Activated gamma-delta T cell treated with Interleukin-2 at 50 U/mL for 16 hours (primary cell): ENCODE results near the gene SCRG1.

Experiments used
- DNase-seq: peaks from one replicate; pipeline ENCODE4 v3.0.0-alpha.2; 2020

Gene SCRG1

DNA sequence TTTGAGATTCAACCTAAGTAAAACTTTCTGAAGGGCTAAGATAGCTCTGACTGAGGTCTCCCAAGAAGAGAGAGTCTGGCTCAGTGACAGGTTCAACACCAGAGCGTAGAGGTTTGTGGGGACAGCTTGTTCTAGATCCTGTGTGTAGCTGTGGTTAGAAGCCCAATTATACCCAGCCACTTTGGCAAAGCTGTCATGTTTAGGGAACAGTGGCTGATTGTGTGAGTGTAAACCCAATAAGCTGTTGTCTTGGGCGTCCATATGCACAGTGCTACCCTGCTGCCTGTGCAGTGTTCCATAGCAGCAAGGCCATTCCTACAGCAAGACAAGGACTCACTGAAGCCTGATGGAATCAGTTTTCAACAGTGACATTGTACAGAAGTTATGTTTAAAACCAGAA lies 11.2 kb upstream of the SCRG1 start:
- DNase-seq: no peak

DNA sequence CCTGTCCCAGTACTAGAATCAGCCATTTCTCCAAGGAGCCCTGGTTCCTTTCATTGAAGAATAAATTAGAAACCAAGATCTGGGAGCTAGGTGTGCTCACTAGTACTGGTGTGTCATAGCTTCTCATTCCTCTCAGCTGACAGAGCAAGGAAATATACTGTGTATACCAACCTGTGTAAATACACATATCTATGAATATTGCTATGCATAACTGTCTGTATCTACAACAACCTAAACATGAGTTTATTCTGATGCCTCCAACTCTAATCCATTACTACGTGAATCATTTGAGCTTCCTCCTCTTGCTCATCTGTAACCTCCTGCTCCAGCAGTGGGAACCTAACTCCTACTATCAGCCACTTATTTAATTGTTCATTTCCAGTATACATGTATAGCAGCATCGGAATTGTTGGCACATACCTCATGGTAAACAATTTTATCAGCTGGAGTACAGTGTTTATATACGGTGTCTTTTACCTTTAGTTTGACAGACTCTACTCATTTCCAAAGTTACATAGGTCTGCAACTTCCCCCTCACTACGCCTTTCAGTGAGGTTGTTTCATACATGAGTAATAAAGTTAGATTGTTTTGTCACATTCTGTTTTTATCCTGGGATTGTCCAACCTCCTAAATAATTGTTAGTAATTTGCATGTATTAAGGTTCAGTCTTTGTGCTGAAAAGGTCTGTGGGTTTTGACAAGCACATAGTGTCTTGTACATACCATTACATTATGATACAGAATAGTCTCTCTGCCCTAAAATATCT lies 7.1 kb upstream of the SCRG1 start:
- no peak for DNase-seq

DNA sequence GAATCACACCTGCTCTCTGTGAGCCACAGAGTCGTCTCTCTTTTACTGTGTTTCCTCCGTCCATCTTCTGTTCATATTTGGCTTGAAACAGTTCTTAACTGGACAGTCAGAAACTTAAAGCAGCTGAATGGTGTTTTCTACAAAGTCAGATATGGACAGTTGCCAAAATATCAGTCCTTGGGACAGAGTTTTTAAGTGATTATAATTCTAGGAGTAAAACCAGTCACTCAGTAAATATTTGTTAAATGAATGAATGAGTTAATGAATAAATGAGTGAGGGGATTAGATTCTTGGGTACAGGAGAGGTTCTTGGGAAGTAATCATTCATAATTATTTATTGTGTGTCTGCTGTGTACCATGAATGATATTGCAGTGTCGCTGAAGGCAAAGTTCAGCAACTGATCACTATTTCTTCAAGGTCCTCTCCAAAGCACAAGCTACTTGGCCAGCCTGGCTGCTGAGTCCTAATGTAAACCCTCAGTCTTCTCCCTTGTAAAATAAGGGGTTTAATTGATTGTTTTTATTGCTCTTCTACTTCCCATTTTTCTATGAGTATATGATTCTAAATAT lies 5.5 kb upstream of the SCRG1 start:
- DNase-seq: no peak

DNA sequence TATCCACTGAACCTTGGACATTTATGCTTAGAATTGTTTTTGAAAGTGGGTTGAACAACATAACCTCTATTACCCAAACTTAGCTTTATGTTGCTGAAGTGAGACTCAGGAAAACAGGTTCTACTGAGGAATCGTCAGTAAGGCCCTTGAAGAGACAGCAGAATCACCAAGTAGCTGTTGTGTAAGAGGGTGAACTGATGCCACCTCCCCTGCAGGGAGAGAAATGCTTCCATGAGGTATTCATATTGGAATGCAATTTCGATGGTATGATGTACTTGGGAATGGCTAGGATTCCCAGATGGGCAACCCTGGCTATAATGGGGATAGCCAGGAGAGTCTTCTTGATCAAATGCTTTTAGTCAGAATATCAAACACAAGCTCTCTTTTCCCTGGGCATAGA lies 4.1 kb upstream of the SCRG1 start:
- no peak for DNase-seq

DNA sequence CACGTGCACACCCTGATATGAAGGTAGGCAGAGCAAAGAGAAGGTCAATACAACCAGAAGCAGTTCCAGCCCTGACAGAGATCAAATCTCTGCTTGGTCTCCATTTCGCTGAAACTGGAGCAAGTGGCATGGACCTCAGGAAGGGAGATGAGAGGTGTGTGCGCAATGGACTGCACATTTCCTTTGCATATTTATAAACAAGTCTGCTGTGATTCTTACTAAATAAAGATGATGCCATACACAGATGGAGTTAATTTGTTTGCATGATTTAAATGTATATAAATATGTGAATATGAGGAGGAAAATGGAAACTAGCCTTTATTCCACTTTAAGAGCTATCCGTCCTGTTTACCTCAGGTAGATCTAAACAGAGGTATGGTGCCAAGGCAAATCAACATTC lies 2.1 kb upstream of the SCRG1 start:
- no peak for DNase-seq

DNA sequence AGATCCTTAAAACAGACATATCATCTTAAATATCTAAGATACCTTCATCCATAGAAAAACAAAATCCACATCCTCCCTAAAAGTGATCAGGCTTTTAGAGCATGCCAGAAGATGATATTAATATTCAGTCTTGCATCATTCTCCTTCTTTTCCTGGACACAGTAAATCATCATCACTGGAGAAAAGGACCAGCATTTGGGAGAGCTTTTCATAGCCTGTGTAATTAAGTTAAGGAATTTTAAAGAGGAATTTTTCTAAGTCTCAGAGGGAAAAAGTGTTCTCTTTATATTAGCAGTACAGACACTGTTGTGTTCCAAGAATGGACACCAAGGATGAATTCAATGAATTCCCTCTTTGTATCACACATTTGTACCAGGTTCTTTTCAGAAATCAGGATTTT lies 696 bp downstream of the SCRG1 start:
- DNase-seq: no peak

DNA sequence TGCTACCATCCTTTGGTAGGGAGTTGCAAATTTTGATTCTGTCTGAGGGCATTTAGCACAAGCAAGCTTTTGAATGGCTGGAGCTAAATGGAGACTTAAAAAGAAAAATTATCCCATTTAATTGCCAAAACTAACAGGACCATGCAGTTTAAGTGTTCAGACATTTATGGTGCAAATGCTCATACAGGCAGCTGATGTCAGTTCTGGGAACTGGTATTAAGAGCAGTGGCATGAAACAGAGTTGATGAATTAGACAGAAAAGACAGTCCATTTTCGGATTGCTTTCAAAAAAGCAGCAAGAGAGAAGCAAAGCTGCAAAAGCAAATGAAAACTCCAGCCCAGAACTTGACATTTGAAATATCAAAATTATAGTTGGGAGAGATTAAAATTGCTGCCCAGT lies 1.3 kb downstream of the SCRG1 start:
- no peak for DNase-seq

DNA sequence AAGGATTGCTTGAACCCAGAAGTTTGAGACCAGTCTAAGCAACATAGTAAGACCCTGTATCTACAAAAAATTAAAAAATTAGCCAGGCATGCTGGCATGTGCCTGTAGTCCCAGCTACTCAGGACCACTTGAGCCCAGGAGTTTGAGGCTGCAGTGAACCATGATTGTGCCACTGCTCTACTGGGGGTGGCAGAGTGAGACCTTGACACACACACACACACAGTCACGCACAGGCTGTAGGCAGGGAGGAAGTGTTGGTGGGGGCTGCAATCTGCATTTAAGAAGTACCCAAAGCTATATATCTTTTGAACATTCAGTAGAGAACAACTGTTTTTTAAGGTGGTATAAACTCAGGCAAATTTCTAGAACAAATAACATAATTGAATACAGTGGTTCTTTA lies 7.2 kb downstream of the SCRG1 start:
- no peak for DNase-seq

DNA sequence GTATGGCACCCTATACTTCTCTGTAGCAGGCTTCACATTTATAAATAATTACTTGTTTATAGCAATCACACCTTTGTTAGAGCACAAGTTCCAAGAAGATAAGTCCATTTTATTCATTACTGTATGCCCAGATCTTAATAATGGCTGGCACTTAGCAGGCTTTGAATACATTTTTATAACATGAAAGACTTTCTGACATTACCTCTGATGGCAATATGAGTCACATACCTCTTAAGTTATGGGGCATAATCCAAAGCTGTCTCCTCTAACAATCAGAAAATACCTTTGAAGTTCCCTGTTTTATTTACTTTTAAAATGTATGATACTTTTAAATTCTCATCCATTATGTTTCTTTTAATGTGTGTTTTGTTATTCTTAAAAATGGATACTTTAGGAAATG lies 12.2 kb downstream of the SCRG1 start:
- no peak for DNase-seq

DNA sequence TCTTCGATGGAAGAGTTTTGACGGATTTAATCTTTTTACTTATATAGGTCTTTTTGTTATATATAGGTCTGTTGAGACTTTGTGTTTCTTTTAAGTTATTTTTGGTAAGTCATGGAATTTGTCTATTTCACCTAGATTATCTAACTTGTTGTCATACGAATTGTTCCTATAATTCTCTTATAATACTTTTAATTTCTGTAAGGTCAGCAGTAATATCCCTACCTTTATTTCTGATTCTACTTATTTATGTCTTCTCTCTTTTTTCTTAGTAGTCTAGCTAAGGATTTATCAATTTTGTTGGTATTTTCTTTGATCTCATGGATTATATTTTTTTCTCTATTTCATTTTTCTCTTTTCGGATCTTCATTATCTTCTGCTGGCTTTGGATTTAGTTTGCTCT lies 16.6 kb downstream of the SCRG1 start:
- no peak for DNase-seq

DNA sequence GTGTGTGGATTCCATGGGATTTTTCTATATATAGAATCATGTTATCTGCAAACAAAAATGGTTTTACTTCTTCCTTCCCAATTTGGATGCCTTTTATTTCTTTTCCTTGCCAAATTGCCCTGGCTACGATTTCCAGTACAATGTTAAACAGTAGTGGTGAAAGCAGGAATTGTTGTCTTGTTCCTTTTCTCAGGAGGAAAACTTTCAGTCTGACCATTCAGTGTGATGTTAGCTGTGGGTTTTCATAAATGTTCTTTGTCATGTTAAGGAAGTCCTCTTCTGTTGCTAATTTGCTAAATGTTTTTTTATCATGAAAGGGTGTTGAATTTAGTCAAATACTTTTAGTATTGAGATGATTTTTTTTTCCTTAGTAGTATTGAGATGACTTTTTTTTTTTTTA lies 17.3 kb downstream of the SCRG1 start:
- DNase-seq: no peak

DNA sequence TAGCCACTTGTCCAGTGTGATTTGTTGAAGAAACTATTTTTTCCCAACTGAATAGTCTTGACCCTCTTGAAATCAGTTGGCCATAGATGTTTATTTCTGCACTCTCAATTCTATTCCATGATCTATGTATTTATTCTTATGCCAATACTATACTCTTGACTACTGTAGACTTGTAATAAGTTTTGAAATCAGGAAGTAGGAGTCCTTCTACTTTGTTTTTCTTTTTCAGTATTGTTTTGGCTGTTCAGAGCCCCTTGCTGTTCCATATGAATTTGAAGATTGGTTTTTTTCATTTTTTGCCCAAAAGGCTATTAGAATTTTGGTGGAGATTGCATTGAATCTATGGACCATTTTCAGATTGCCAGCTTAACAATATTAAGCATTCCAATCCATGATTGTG lies 17.9 kb downstream of the SCRG1 start:
- DNase-seq: no peak

DNA sequence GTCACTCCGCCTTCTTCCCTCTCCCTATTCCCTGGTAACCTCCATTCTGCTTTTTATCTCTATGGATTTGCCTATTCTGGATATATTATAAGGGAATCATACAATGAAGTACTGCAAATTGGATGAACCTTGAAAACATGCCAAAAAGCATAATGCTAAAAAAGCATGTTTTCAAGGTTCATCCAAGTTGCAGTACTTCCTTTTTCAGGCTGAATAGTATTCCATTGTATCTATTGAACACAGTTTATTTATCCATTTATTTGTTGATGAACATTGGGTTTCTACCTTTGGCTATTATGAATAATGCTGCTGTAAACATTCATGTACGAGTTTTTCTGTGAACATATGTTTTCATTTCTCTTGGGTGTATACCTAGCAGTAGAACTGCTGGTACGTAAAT lies 19.0 kb downstream of the SCRG1 start:
- no peak for DNase-seq

DNA sequence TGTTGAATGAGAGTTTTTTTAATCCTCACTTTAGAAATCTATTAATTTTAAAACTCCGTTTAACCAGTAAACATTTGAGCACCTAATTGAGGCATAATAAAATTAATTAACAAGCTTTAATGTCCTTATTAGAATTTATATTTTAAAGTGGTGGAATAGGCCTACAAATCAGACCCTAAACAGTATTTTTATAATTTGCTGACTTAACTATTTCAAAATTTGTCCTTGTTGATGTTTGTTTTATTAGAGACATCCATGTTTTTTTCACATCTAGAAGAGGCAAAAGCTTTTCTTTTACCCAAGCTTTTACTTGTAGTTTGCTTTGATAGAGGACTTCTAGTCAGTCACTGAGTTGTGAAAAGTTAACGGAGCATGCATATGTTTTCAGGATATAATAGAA lies 24.3 kb downstream of the SCRG1 start:
- DNase-seq: no peak

DNA sequence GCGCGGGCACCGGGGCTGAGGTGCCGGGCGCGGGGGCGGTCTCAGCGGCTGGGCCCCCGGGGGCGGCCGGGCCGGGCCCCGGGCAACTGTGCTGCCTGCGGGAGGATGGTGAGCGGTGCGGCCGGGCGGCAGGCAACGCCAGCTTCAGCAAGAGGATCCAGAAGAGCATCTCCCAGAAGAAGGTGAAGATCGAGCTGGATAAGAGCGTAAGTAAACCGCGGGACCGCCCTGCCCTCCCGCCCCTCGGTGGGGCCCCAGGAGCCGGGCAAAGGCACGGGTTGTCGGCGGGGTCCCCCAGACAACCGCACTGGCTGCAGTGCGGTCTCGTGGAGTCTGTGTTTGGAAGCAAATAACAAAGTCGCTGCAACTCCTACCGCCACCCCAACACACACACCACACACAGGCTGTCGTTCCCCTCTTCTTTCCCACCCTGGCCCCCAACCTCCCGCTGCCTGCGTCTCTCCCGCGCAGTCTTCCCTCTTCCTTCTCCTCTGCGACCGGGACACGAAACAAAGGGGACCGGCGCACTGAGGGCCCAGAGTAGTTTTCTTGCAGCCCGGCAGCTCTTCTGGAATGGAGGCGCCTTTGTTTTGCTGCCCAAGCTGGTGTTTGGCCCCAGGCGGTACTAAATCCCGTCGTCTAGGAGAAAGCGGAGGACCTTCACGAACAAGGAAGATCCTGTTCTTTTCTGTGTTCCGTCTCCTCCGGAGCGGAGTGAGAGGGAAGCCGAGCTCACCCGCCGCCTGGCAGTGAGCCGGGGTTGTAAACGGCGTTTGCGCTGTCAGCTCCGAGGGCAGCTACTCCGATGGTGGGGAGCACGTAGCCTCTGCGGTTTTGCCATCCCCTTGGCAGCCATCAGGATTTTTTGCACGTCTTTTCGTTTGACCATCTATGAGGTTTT lies 27.4 kb downstream of the SCRG1 start:
- DNase-seq: peak; percentile 29

DNA sequence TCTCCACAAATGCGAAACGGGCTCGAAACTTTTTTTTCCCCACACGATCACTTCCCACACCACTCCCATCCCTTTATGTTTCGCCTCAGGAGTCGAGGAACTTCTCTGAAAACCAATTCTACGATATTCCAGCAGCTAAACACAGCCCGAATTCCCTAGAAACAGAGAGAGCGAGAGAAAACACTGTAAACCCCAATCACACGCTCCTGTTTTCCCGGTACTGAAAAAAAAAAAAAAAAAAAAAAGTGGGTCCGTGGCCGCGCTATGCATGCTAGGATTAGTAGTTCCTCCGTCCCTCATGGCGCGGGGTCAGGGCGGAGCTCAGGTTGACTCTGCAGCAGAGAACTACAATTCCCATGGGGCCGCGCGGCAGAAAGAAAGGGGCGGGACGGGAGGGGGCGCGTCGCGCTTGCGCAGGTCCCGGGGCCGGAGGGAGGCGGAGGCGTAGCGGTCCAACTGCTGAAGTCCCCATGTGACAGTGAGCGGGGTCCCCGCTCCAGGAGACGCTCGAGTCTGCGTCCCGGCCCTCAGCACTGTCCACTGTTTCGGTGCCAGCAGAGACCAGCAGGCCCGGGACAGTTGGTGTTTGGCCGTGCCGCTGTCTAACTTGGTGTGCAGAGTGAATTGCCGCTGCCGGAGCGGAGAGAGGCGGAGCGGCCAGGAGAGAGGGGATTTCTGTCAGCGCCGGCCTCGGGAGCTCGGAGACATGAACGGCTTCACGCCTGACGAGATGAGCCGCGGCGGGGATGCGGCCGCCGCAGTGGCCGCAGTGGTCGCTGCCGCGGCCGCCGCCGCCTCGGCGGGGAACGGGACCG lies 28.2 kb downstream of the SCRG1 start, which contains the start of gene SAP30:
Gene SAP30, plus strand, starts transcription at position 478 of the 815 bp plus-strand sequence. Its CDS starts 229 bp downstream, at position 707.
- peak; percentile 97 for DNase-seq

DNA sequence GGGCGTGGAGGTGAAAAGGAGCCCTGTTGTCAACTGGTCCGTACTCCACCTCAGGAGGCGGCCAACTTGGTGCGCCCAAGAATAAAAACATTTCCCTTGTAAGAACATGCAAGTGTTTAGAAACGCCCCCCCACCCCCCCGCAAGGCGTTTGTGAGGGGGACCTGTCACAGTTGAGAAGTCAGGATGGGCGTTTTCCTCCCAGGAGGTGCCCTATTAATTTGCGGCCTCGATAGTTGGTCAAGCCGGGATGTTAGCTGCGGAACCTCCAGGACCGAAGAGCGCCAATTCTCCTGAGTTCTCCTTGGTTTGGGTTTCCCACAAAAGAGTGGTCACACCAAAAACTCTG lies 28.8 kb downstream of the SCRG1 start:
- DNase-seq: peak; percentile 64

DNA sequence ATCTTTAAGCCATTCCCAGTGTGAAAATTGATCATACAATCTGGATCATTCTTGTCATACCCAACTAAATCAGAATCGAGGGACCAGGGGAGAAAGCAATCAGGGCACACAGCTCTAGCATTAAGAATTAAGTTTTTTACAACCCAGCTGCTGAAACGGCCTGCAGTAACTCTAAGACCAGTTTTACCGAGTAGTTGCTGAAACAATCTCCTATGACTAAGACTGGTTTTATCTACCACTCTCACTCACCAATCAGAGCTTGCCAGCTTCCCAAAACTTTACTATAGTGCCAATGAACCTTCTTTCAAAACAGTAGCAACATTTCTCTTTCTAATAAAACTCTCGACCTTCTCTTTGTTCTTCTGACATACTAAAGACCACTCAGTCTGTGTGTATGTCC lies 31.0 kb downstream of the SCRG1 start:
- no peak for DNase-seq

DNA sequence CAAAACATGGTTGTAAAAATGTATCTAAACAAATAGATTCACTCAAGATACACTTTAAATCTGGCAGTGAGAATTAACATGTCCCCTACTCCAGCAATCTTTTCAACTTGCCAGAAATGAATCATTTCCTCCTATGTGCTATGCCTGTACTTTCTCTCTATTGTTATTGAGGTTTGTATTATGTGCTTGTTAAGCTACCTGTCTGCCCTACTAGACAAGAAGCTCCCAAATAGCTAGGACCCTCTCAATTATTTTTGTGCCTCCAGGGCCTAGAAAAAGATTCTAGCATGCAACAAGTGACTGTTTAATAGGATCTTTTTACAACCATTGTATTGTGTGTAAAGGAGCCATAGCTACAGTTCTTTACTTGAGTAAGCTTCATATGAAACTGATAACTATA lies 31.6 kb downstream of the SCRG1 start:
- no peak for DNase-seq

DNA sequence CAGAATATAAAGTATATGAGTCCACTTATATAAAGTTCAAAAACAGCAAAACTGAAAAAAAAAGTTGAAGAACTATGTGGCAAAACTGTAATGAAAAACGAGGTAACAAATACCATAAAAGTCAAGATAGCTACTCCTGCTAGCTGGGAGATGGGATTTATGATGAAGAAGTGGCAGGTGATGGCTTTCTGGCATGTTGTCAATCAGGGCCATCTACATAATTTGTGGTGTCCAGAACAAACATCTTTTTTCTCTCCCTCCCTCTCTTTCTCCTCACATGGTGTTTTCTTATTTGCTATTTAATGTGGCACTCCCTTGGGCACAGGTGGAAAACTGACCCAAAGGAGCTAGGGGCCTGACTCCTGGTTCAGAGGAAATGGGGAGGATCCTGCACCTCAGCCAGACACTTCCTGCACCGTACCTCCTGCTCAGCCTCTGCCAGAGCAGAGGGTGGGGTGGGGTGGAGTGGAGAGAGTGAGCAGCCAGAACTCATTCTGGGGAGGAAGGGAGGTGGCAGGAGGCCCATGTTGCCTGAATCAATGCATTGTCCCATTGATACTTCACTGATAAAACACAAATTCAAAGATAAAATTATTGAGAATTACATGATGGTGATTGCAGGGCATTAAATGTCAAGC lies 33.4 kb downstream of the SCRG1 start:
- no peak for DNase-seq

DNA sequence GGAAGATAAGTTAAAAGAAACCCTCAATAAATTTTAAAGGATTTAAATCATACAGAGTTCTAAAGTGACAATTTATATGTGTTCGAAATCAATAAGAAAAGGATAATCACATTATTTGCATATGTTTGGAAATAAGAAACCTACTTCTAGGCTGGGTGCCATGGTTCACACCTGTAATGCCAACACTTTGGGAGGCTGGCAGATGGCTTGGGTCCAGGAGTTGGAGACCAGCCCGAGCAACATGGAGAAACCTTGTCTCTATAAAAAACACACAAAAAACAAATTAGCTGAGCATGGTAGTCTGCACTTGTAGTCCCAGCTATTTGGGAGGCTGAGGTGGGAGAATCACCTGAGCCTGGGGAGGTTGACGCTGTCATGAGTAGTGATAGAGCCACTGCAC lies 36.2 kb downstream of the SCRG1 start:
- DNase-seq: no peak

DNA sequence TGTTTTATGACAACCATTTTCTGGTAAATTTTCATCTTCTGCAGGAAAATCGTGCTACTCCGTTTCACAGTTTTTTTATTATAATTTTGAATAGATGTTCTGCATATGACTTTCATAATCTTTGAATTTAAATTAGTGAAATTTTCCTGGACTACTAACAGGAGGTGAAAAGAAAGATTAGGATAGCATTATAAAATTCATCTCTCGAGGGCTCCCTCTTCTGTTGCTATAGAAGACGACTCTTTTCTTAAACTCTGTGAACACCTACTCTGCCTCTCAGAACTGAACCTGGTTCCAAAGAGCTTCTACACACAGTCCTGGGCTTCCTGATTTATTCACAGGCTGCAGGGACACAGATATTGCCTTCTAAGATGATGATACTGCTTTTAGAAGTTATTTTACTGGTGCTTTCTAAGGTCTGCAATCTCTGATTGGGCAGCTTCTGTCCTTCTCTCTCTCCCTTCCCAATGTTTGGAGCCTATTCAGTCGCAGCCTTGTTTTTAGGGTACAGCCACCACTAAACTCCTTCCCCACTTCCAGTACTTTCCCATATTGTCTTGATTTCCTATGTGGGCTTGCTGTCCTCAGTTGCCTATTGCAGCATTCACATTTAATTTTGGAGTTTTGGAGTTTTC lies 38.2 kb downstream of the SCRG1 start:
- no peak for DNase-seq
